Omental fat pad (tissue), 4 donors: Measurements from ENCODE around the gene TMEM247. TPM values are rescaled to one million over a fixed set of nuclear protein-coding genes. Genes with fewer than 3 reads are reported as not detected.

Experiments used
- ATAC-seq: fragments of 150-250 bp; one replicate; pipeline ENCODE4 v1.9.1; 2016; ENCODE audit warnings: mild to moderate bottlenecking, moderate library complexity; ENCODE audit not compliant: low FRiP score
- DNase-seq: peaks from one replicate; pipeline ENCODE4 v3.0.0-alpha.2; 2019; ENCODE audit warnings: low spot score
- CTCF ChIP-seq, 3 donors: fragments of 450-650 bp; IDR thresholded peaks; one replicate each; pipeline ENCODE4 v1.5.1; 2016 to 2017; ENCODE audit warnings: antibody characterized with exemption in 3 of 3, mild to moderate bottlenecking in 3 of 3, moderate library complexity in 2 of 3
- total RNA-seq, 4 donors: library from RNA; depleted of rRNA; stranded (reverse); fragments of >200 nt; gene quantifications; one replicate each; pipeline ENCODE4 v1.1.0, GENCODE V29; 2016

Gene TMEM247
- not detected for total RNA-seq

- TF ChIP-seq CTCF (IDR thresholded peaks at IDR 0.05): no peak
- ATAC-seq (no peak), DNase-seq (no peak)
Measured at GRCh38 chr2:46479265-46479664, at the start of gene TMEM247. TMEM247 (plus strand) TSS chr2:46479565.

GRCh38 chr2:46430413-46430812 lies 49.0 kb upstream of the TMEM247 start:
- DNase-seq (no peak), ATAC-seq (no peak)
- TF ChIP-seq CTCF (IDR thresholded peaks at IDR 0.05): no peak

- ATAC-seq (no peak), DNase-seq (no peak)
- no peak for TF ChIP-seq CTCF (IDR thresholded peaks at IDR 0.05)
Measured at GRCh38 chr2:46430992-46431391, 48.4 kb upstream of the TMEM247 start.

- DNase-seq (no peak), ATAC-seq (no peak)
- TF ChIP-seq CTCF (IDR thresholded peaks at IDR 0.05): no peak
Measured at GRCh38 chr2:46431481-46432235, 47.7 kb upstream of the TMEM247 start.

GRCh38 chr2:46434851-46435273 lies 44.5 kb upstream of the TMEM247 start:
- DNase-seq: no peak
- no peak for TF ChIP-seq CTCF (IDR thresholded peaks at IDR 0.05)
- no peak for ATAC-seq

- ATAC-seq: no peak
- no peak for DNase-seq
- no peak for TF ChIP-seq CTCF (IDR thresholded peaks at IDR 0.05)
Measured at GRCh38 chr2:46435353-46435752, 44.0 kb upstream of the TMEM247 start.

- no peak for DNase-seq
- TF ChIP-seq CTCF (IDR thresholded peaks at IDR 0.05): no peak
- no peak for ATAC-seq
Measured at GRCh38 chr2:46435796-46436360, 43.5 kb upstream of the TMEM247 start.
